Upper lobe of right lung (tissue), 1 donor: ENCODE results near the gene FOXK1. TPM values are rescaled to one million over a fixed set of nuclear protein-coding genes. Genes with fewer than 3 reads are reported as not detected.
A peak's percentile ranks its signal among the peaks of the same experiment; 100 is the strongest.
"Not testable (repeated sequence)": the region's sequence is repeated elsewhere in the genome, so short reads cannot be mapped to it uniquely, and the experiment has no call there.

ENCODE experiments used
- ATAC-seq: fragments of 200-7000 bp; cut with Tn5 transposase; one replicate; pipeline ENCODE4 v1.9.1; 2020; ENCODE audit warnings: mild to moderate bottlenecking, moderate library complexity
- DNase-seq: peaks from one replicate; pipeline ENCODE4 v3.0.0-alpha.2; 2020
- H3K27ac ChIP-seq: fragments of 200-600 bp; one replicate; pipeline ENCODE4 v1.8.0; 2022
- H3K27me3 ChIP-seq: fragments of 200-600 bp; one replicate; pipeline ENCODE4 v1.8.0; 2022; ENCODE audit warnings: mild to moderate bottlenecking
- H3K36me3 ChIP-seq: fragments of 200-600 bp; one replicate; pipeline ENCODE4 v1.8.0; 2022
- H3K4me1 ChIP-seq: fragments of 200-600 bp; one replicate; pipeline ENCODE4 v1.8.0; 2022
- H3K4me3 ChIP-seq: fragments of 200-600 bp; one replicate; pipeline ENCODE4 v1.8.0; 2022; ENCODE audit warnings: mild to moderate bottlenecking
- H3K9me3 ChIP-seq: fragments of 200-600 bp; one replicate; pipeline ENCODE4 v1.8.0; 2022
- intact Hi-C: fragments of 100-400 bp; cut with DNase I; formaldehyde crosslinking; loops from one replicate; pipeline ENCODE4 v1.11.0; 2022
- total RNA-seq: library from RNA; stranded (reverse); fragmentation: NEBNext Ultra II Directional; extraction: Animal tissue kit (Norgen Biotek cat#: 25700); gene quantifications from one replicate; pipeline ENCODE4 v1.2.1, GENCODE V29; 2021
- TF ChIP-seq, protein P1 (sequence below): fragments of 200-600 bp; IDR thresholded peaks from one replicate; pipeline ENCODE4 v1.8.0; 2022; ENCODE audit warnings: antibody characterized with exemption
- donor health status: DM: no; HTN: yes; CAD: no; lungs with severe emphysema.

FOXK1 gene
- total RNA-seq, 1 donor from 2014 or later: 33.3 TPM

DNA sequence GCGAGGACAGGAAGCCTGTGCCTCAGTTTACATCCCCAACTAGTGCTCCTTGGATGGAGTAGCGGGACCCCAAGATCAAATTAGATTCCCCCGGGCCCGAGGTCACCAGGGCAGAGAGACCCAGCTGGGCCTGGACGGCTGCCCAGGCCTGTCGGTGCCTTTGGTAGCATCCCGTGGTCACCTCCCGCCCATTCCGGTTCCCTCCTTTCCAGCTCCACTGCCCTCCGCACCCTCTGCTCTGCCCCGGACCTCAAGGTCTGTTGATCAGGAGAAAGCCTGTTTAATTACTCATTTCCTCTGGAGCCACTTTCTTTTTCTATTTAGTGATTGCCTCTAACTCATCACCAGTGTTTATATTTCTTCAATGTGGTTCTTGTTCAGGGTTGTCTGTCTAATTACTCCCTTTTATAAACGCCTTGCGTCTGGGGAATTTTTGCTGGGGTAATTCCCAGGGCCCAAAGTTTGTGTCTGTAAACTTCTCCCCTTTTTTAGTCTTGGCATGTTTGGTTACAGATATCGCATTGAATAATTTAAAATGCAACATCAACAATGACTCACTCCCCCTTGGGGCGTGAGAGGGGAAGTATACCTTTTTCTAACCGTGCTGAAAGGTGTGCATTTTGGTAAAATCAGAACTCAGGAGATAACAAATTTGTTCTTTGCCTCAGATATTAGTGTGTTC is 1.9 kb downstream of the FOXK1 start:
- H3K9me3 ChIP-seq: no peaks in the 10 kb centered on the region
- TF ChIP-seq, protein P1, sequence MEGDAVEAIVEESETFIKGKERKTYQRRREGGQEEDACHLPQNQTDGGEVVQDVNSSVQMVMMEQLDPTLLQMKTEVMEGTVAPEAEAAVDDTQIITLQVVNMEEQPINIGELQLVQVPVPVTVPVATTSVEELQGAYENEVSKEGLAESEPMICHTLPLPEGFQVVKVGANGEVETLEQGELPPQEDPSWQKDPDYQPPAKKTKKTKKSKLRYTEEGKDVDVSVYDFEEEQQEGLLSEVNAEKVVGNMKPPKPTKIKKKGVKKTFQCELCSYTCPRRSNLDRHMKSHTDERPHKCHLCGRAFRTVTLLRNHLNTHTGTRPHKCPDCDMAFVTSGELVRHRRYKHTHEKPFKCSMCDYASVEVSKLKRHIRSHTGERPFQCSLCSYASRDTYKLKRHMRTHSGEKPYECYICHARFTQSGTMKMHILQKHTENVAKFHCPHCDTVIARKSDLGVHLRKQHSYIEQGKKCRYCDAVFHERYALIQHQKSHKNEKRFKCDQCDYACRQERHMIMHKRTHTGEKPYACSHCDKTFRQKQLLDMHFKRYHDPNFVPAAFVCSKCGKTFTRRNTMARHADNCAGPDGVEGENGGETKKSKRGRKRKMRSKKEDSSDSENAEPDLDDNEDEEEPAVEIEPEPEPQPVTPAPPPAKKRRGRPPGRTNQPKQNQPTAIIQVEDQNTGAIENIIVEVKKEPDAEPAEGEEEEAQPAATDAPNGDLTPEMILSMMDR: peak; percentile 31
- no peaks in the 10 kb centered on the region for H3K27me3 ChIP-seq
- H3K36me3 ChIP-seq: no peaks in the 10 kb centered on the region
- H3K4me3 ChIP-seq: peak overlapping the region; percentile 88
- peaks cover 21% of the 10 kb centered on the region for H3K4me1 ChIP-seq
- peak overlapping the region; percentile 85 for H3K27ac ChIP-seq
- DNase-seq (peak; percentile 77), ATAC-seq (peak; percentile 60)
- intact Hi-C loops: loop anchor here (10.0 kb wide), 1 partner anchor 61 kb away; no protein-coding TSS in a partner anchor

DNA sequence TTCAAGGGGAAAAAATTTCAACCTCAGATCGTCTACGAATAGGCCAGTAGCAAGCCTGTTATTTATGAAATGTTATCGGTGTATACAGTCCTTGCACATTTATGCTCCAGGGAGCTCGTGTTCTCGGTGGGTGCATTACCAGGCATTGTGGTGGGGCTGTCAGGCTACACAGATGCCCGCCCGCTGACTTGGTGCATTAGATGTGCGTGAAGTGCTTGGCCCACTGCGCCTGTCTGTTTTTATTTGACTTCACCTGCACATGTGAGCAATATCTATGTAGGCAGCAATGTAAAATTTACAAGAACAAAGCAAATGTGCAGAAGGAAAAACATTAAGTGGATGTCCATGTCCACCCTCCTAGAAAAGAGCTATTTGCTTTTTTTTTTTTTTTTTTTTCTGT is 2.8 kb downstream of the FOXK1 start:
- H3K4me1 ChIP-seq: peaks cover 29% of the 10 kb centered on the region
- no peaks in the 10 kb centered on the region for H3K36me3 ChIP-seq
- TF ChIP-seq, protein P1: no peak
- ATAC-seq (no peak), DNase-seq (no peak)
- peak overlapping the region; percentile 85 for H3K27ac ChIP-seq
- intact Hi-C loops: loop anchor here (10.0 kb wide), 1 partner anchor 60 kb away; no protein-coding TSS in a partner anchor
- H3K27me3 ChIP-seq: no peaks in the 10 kb centered on the region
- no peaks in the 10 kb centered on the region for H3K9me3 ChIP-seq
- H3K4me3 ChIP-seq: peak overlapping the region; percentile 88

DNA sequence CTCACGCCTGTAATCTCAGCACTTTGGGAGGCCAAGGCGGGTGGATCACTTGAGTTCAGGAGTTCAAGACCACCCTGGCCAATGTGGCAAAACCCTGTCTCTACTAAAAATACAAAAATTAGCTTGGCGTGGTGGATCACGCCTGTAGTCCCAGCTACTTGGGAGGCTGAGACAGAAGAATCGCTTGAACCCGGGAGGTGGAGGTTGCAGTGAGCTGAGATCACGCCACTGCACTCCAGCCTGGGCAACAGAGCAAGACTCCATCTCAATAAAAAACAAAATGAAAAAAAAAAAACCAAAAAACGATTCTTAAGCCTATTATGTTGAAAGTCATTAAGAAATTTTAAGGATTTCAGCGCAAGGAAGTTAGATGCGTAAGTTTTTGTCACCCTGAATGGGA is 3.6 kb downstream of the FOXK1 start:
- DNase-seq, H3K4me3 ChIP-seq, H3K27me3 ChIP-seq, H3K27ac ChIP-seq, ATAC-seq, H3K36me3 ChIP-seq, H3K9me3 ChIP-seq: not testable (repeated sequence)
- peaks cover 32% of the 10 kb centered on the region for H3K4me1 ChIP-seq
- intact Hi-C loops: loop anchor here (10.0 kb wide), 1 partner anchor 59 kb away; no protein-coding TSS in a partner anchor

- DNase-seq (no peak), ATAC-seq (no peak)
- no peaks in the 10 kb centered on the region for H3K9me3 ChIP-seq
- no peaks in the 10 kb centered on the region for H3K36me3 ChIP-seq
- intact Hi-C loops: loop anchor here (10.0 kb wide), 1 partner anchor 57 kb away; no protein-coding TSS in a partner anchor
- TF ChIP-seq, protein P1: no peak
- H3K27ac ChIP-seq: no peak overlapping the region
- peaks cover 32% of the 10 kb centered on the region for H3K4me1 ChIP-seq
- no peaks in the 10 kb centered on the region for H3K27me3 ChIP-seq
- H3K4me3 ChIP-seq: no peak overlapping the region
Measured at GRCh38 chr7:4687956-4688355, 5.9 kb downstream of the FOXK1 start.

DNA sequence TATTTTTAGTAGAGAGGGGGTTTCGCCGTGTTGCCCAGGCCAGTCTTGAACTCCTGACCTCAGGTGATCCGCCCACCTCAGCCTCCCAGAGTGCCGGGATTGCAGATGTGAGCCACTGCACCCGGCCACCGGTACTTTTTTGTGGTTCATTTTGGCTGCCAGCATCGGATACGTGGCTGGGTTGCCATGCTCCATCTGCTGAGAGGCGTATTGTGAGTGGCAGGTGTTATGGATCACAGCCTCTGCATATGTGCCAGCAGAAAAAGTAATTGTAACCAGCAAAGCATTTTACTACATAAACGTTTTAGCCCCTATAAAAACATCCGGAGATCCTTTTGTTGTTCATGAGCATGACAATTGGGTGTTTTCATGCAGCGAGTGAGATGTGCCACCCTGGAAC is 7.1 kb downstream of the FOXK1 start:
- no peak overlapping the region for H3K4me3 ChIP-seq
- no peaks in the 10 kb centered on the region for H3K9me3 ChIP-seq
- TF ChIP-seq, protein P1: no peak
- ATAC-seq: no peak
- peaks cover 44% of the 10 kb centered on the region for H3K4me1 ChIP-seq
- no peak overlapping the region for H3K27ac ChIP-seq
- intact Hi-C loops: loop anchor here (10.0 kb wide), 1 partner anchor 56 kb away; no protein-coding TSS in a partner anchor
- H3K36me3 ChIP-seq: no peaks in the 10 kb centered on the region
- no peaks in the 10 kb centered on the region for H3K27me3 ChIP-seq
- DNase-seq: no peak

DNA sequence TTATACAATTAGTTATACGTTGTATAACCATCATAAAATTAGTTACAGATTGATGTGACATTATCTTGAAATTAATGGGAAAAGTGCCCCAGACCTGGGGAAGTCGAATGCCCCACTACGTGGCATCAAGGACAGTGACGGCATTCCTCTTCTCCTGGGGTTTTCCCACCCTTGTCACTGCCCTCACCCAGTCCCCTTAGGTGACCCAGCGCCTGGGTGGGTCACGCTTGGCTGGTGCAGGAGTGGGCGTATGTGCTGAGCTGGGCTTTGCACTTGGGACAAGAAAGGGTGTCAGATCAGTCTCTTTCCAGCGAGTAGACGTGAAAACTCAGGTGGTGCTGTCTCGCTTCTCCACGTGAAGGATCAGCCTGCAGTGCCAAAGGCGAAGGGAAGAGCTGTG is 7.6 kb downstream of the FOXK1 start:
- ATAC-seq: no peak

More for the DNA sequence above, 7.6 kb downstream of the FOXK1 start:
- intact Hi-C loops: loop anchor here (10.0 kb wide), 1 partner anchor 55 kb away; no protein-coding TSS in a partner anchor
- no peak overlapping the region for H3K4me3 ChIP-seq
- no peaks in the 10 kb centered on the region for H3K9me3 ChIP-seq
- DNase-seq: no peak
- peaks cover 48% of the 10 kb centered on the region for H3K4me1 ChIP-seq
- TF ChIP-seq, protein P1: no peak
- no peak overlapping the region for H3K27ac ChIP-seq
- no peaks in the 10 kb centered on the region for H3K27me3 ChIP-seq
- H3K36me3 ChIP-seq: no peaks in the 10 kb centered on the region
